SK-N-SH (cell line): ENCODE results near the gene MRPL55. TPM values are rescaled to one million over a fixed set of nuclear protein-coding genes. Genes with fewer than 3 reads are reported as not detected.

Experiments used
- CTCF ChIA-PET: fragments of 300-600, 350-600 bp; formaldehyde crosslinking; extraction: SDS; loops from one replicate; lab custom pipeline; 2021; lab: Yijun Ruan, JAX
- POLR2A ChIA-PET: fragments of 350-600 bp; sonication (Branson Sonifier 250); formaldehyde crosslinking; extraction: SDS; loops from one replicate; lab custom pipeline; 2020; ENCODE audit warnings: antibody characterized with exemption, inconsistent platforms; lab: Yijun Ruan, JAX
- DNase-seq: peaks from one replicate; pipeline ENCODE4 v3.0.0; 2012
- H2AFZ ChIP-seq: fragments of 200-600 bp; sonication (generic); 2 replicates; pipeline ENCODE4 v1.8.1; 2016; ENCODE audit warnings: antibody characterized with exemption, mild to moderate bottlenecking, low read depth
- H3F3A ChIP-seq: fragments of 200-600 bp; sonication (generic); replicated peaks from 2 replicates; pipeline ENCODE3; 2016; ENCODE audit warnings: antibody characterized with exemption, mild to moderate bottlenecking; ENCODE audit not compliant: insufficient read depth
- H3K27ac ChIP-seq, 2 experiments: fragments of 200-500 bp in 1 of 2; fragments of 200-600 bp in 1 of 2; sonication (Bioruptor generic) in 1 of 2; sonication (generic), shearing (Covaris generic) in 1 of 2; 2 replicates each; pipeline versions ENCODE4 v1.5.1 to v1.6.1; 2014 to 2016; ENCODE audit warnings: low read depth in 2 of 2, inconsistent platforms in 1 of 2, low read length in 1 of 2, mild to moderate bottlenecking in 1 of 2, mixed read lengths in 1 of 2
- H3K27me3 ChIP-seq: fragments of 200-600 bp; sonication (generic), shearing (Covaris generic); 2 replicates; pipeline ENCODE4 v1.6.1; 2016; ENCODE audit warnings: mixed run types; ENCODE audit not compliant: insufficient read depth
- H3K36me3 ChIP-seq, 2 experiments: fragments of 200-500 bp in 1 of 2; fragments of 200-600 bp in 1 of 2; sonication (Bioruptor generic) in 1 of 2; sonication (generic) in 1 of 2; replicated peaks in 1 of 2; 2 replicates each; pipeline versions ENCODE3 to v1.5.1; 2014 to 2016; ENCODE audit warnings: low read length in 1 of 2, mild to moderate bottlenecking in 1 of 2; ENCODE audit not compliant: insufficient read depth in 2 of 2, control insufficient read depth in 1 of 2
- H3K4me1 ChIP-seq, 2 experiments: fragments of 200-500 bp in 1 of 2; fragments of 200-600 bp in 1 of 2; sonication (Bioruptor generic) in 1 of 2; sonication (generic), shearing (Covaris generic) in 1 of 2; 2 replicates each; pipeline versions ENCODE4 v1.5.1 to v1.6.1; 2014 to 2016; ENCODE audit warnings: low read depth in 1 of 2, low read length in 1 of 2, mixed run types in 1 of 2; ENCODE audit not compliant: insufficient read depth in 2 of 2, control insufficient read depth in 1 of 2
- H3K4me2 ChIP-seq: fragments of 200-600 bp; sonication (generic), shearing (Covaris generic); 2 replicates; pipeline ENCODE4 v1.6.1; 2017; ENCODE audit warnings: mixed run types
- H3K4me3 ChIP-seq, 2 experiments: fragments of 200-500 bp in 1 of 2; fragments of 200-600 bp in 1 of 2; sonication (Bioruptor generic) in 1 of 2; sonication (generic), shearing (Covaris generic) in 1 of 2; 2 replicates each; pipeline versions ENCODE4 v1.5.1 to v1.8.1; 2014 to 2016; ENCODE audit warnings: low read depth in 2 of 2, inconsistent platforms in 1 of 2, low read length in 1 of 2, mild to moderate bottlenecking in 1 of 2, mixed read lengths in 1 of 2, moderate library complexity in 1 of 2
- H3K79me2 ChIP-seq: fragments of 200-600 bp; sonication (generic); 2 replicates; pipeline ENCODE4 v1.8.1; 2017; ENCODE audit warnings: mild to moderate bottlenecking; ENCODE audit not compliant: insufficient read depth
- H3K9ac ChIP-seq: fragments of 200-600 bp; sonication (generic); 2 replicates; pipeline ENCODE4 v1.6.1; 2017; ENCODE audit warnings: mixed run types
- H3K9me2 ChIP-seq: fragments of 200-600 bp; sonication (generic); 2 replicates; pipeline ENCODE4 v1.6.1; 2017; ENCODE audit warnings: mixed run types
- H3K9me3 ChIP-seq: fragments of 200-600 bp; sonication (generic); 2 replicates; pipeline ENCODE4 v1.6.1; 2017; ENCODE audit warnings: mixed run types, mild to moderate bottlenecking, moderate library complexity
- H4K20me1 ChIP-seq: fragments of 200-600 bp; sonication (generic); 2 replicates; pipeline ENCODE4 v1.6.1; 2017; ENCODE audit warnings: mild to moderate bottlenecking, mixed run types; ENCODE audit not compliant: insufficient read depth
- ELF1 ChIP-seq: IDR thresholded peaks from 2 replicates; pipeline ENCODE4 v1.4.0; 2012
- FOXJ3 ChIP-seq: sonication (generic); formaldehyde crosslinking; IDR thresholded peaks from 2 replicates; pipeline ENCODE4 v1.5.1; 2020; ENCODE audit warnings: mild to moderate bottlenecking, missing genetic modification reagents
- GATA2 ChIP-seq: sonication (generic); formaldehyde crosslinking; IDR thresholded peaks from 2 replicates; pipeline ENCODE4 v1.5.0; 2020; ENCODE audit warnings: mild to moderate bottlenecking, missing genetic modification reagents
- RAD21 ChIP-seq: IDR thresholded peaks from 2 replicates; pipeline ENCODE4 v1.6.1; 2012; ENCODE audit warnings: mild to moderate bottlenecking, low read length
- RXRA ChIP-seq: IDR thresholded peaks from 2 replicates; pipeline ENCODE4 v1.4.0; 2012; ENCODE audit warnings: low read depth, mild to moderate bottlenecking, borderline replicate concordance
- TAF1 ChIP-seq: IDR thresholded peaks from 2 replicates; pipeline ENCODE4 v1.6.1; 2012; ENCODE audit warnings: low read depth, mild to moderate bottlenecking, low read length, moderate library complexity, borderline replicate concordance
- TCF12 ChIP-seq: IDR thresholded peaks from 2 replicates; pipeline ENCODE4 v1.4.0; 2012
- USF1 ChIP-seq: IDR thresholded peaks from 2 replicates; pipeline ENCODE4 v1.4.0; 2012; ENCODE audit warnings: low read depth, borderline replicate concordance
- YY1 ChIP-seq: IDR thresholded peaks from 2 replicates; pipeline ENCODE4 v1.4.0; 2012; ENCODE audit warnings: low read depth, mild to moderate bottlenecking
- WGBS: methylation state at CpG from one replicate; pipeline ENCODE4 v1.1.6; 2017; ENCODE audit warnings: low lambda C conversion rate; 5-methylcytosine and 5-hydroxymethylcytosine counted together
- polyA plus RNA-seq, 3 experiments: library from polyadenylated mRNA; depleted of rRNA; stranded (reverse); fragments of >200 nt; gene quantifications; 2 replicates each; pipeline ENCODE4 v1.2.3, GENCODE V29; 2012

The MRPL55 gene
- polyA plus RNA-seq, 1 of the 3 experiments (the other 2 are of a cell fraction) = 75.3 TPM

GRCh38 chr1:228062085-228062791 is 46.9 kb downstream of the MRPL55 start:
- no peaks in the 10 kb centered on the region for H3K9me3 ChIP-seq
- CTCF ChIA-PET = interaction anchor here (1.9 kb wide), 1 partner anchor 58 kb away, joined by 4 read pairs; no protein-coding TSS in a partner anchor
- POLR2A ChIA-PET = no interaction called here

GRCh38 chr1:228061411-228062084 is 47.6 kb downstream of the MRPL55 start:
- Histone ChIP-seq H3K9me3 (no peaks in the 10 kb centered on the region), H3K4me1 (peaks cover 0 to 3% of the 10 kb centered on the region in 2 experiments; a peak in 2 of 4 replicates), H3K27ac (no peak overlapping the region), H3K27me3 (peaks cover 30% of the 10 kb centered on the region; the same call in 1 of the 2 replicates), H3K79me2 (no peaks in the 10 kb centered on the region), H3K4me2 (no peak overlapping the region), H3K9me2 (no peaks in the 10 kb centered on the region), H4K20me1 (no peaks in the 10 kb centered on the region), H3K36me3 (no peaks in the 10 kb centered on the region), H3F3A (peaks cover 3% of the 10 kb centered on the region), H2AFZ (no peak overlapping the region), H3K9ac (no peak overlapping the region), H3K4me3 (no peak overlapping the region)
- TF ChIP-seq RXRA (no peak), USF1 (no peak), GATA2 (no peak), RAD21 (no peak), TCF12 (no peak)
- no peak for DNase-seq
- WGBS = 58% methylated on average over 4 of the region's 10 CpGs
- ChIA-PET POLR2A (no interaction called here), CTCF (interaction anchor here (1.9 kb wide), 1 partner anchor 57 kb away, joined by 4 read pairs; no protein-coding TSS in a partner anchor)

More at GRCh38 chr1:228062085-228062791, 46.9 kb downstream of the MRPL55 start:
- Histone ChIP-seq H3K4me3 (no peak overlapping the region), H2AFZ (no peak overlapping the region), H3K27ac (no peak overlapping the region), H3K4me2 (no peak overlapping the region), H3K36me3 (no peaks in the 10 kb centered on the region), H4K20me1 (no peaks in the 10 kb centered on the region), H3K79me2 (no peaks in the 10 kb centered on the region), H3K27me3 (peaks cover 36% of the 10 kb centered on the region; the same call in 1 of the 2 replicates), H3F3A (no peaks in the 10 kb centered on the region), H3K4me1 (peaks cover 0 to 3% of the 10 kb centered on the region in 2 experiments; a peak in 2 of 4 replicates), H3K9me2 (no peaks in the 10 kb centered on the region), H3K9ac (no peak overlapping the region)
- 61% methylated on average over 2 of the region's 9 CpGs for WGBS
- no peak for DNase-seq
- TF ChIP-seq FOXJ3 (CRISPR knock-in tag) = no peak
- TF ChIP-seq TAF1 = no peak
- no peak for TF ChIP-seq GATA2
- no peak for TF ChIP-seq YY1
- no peak for TF ChIP-seq ELF1
